ENCODE results near the gene XRRA1. TPM values are rescaled to one million over a fixed set of nuclear protein-coding genes. Genes with fewer than 3 reads are reported as not detected.
A peak's percentile ranks its signal among the peaks of the same experiment; 100 is the strongest.
"Not testable (repeated sequence)": the region's sequence is repeated elsewhere in the genome, so short reads cannot be mapped to it uniquely, and the experiment has no call there.

XRRA1 gene
- total and polyA plus RNA-seq, 7 experiments from 2014 or later, result 11.3 to 20.8 (median 17.8) TPM

GRCh38 chr11:74971424-74971823 is 22.5 kb upstream of the XRRA1 start:
- Histone ChIP-seq H3K27me3 (ENCODE audit: control insufficient read depth in 2 of 2, insufficient read depth in 2 of 2, low read length in 2 of 2) (no peaks in the 10 kb centered on the region), H3K27ac (ENCODE audit: low read depth, low read length) (no peak overlapping the region), H3K4me3 (ENCODE audit: low read length) (no peak overlapping the region), H3K9me3 (ENCODE audit: control insufficient read depth in 2 of 3, low read length in 3 of 3) (no peaks in the 10 kb centered on the region), H3K36me3 (ENCODE audit: control insufficient read depth in 2 of 3, insufficient read depth in 3 of 3, low read length in 3 of 3) (peaks cover 5 to 65% (median 20%) of the 10 kb centered on the region in 3 experiments), H3K4me1 (ENCODE audit: control insufficient read depth in 2 of 2, insufficient read depth in 2 of 2, low read length in 2 of 2) (no peaks in the 10 kb centered on the region)
- no peak overlapping the region for H3K27ac Mint-ChIP-seq
- intact Hi-C loops (cut with micrococcal nuclease), result no loop called here
- no peaks in the 10 kb centered on the region for H3K27me3 Mint-ChIP-seq
- DNase-seq (no peak), ATAC-seq (no peak)
- peaks cover 25 to 63% (median 35%) of the 10 kb centered on the region in 5 donors for H3K36me3 Mint-ChIP-seq
- H3K4me1 Mint-ChIP-seq, result peaks cover 0 to 15% (median 4%) of the 10 kb centered on the region in 7 donors
- no peak overlapping the region for H3K4me3 Mint-ChIP-seq
- POLR2A ChIA-PET, result interaction anchor here (1.3 kb wide), 1 partner anchor 35 kb away, joined by 3 read pairs; no protein-coding TSS in a partner anchor
- H3K9me3 Mint-ChIP-seq, result no peaks in the 10 kb centered on the region
- CTCF ChIA-PET, result no interaction called here

GRCh38 chr11:74970852-74971395 is 22.0 kb upstream of the XRRA1 start:
- Mint-ChIP-seq H3K9me3 (no peaks in the 10 kb centered on the region), H3K27me3 (no peaks in the 10 kb centered on the region), H3K4me1 (peaks cover 0 to 15% (median 4%) of the 10 kb centered on the region in 7 donors), H3K27ac (no peak overlapping the region), H3K36me3 (peaks cover 23 to 58% (median 32%) of the 10 kb centered on the region in 5 donors), H3K4me3 (no peak overlapping the region)
- POLR2A ChIA-PET, result interaction anchor here (1.3 kb wide), 1 partner anchor 34 kb away, joined by 3 read pairs; no protein-coding TSS in a partner anchor
- intact Hi-C loops (cut with micrococcal nuclease), result no loop called here
- H3K9me3 ChIP-seq (ENCODE audit: control insufficient read depth in 2 of 3, low read length in 3 of 3), result no peaks in the 10 kb centered on the region
- CTCF ChIA-PET, result no interaction called here
- H3K27ac ChIP-seq (ENCODE audit: low read depth, low read length), result no peak overlapping the region
- no peak for ATAC-seq
- peaks cover 5 to 64% (median 20%) of the 10 kb centered on the region in 3 experiments for H3K36me3 ChIP-seq (ENCODE audit: control insufficient read depth in 2 of 3, insufficient read depth in 3 of 3, low read length in 3 of 3)
- no peak for DNase-seq
- H3K4me3 ChIP-seq (ENCODE audit: low read length), result no peak overlapping the region
- H3K27me3 ChIP-seq (ENCODE audit: control insufficient read depth in 2 of 2, insufficient read depth in 2 of 2, low read length in 2 of 2), result no peaks in the 10 kb centered on the region
- no peaks in the 10 kb centered on the region for H3K4me1 ChIP-seq (ENCODE audit: control insufficient read depth in 2 of 2, insufficient read depth in 2 of 2, low read length in 2 of 2)

GRCh38 chr11:74966651-74967050 is 17.8 kb upstream of the XRRA1 start:
- no peaks in the 10 kb centered on the region for H3K27me3 Mint-ChIP-seq
- intact Hi-C loops (cut with micrococcal nuclease), result no loop called here
- peaks cover 4 to 39% (median 4%) of the 10 kb centered on the region in 3 experiments for H3K36me3 ChIP-seq (ENCODE audit: control insufficient read depth in 2 of 3, insufficient read depth in 3 of 3, low read length in 3 of 3)
- H3K4me3 Mint-ChIP-seq, result peak overlapping the region in 1 of 10 donors; percentile 12
- no peaks in the 10 kb centered on the region for H3K9me3 ChIP-seq (ENCODE audit: control insufficient read depth in 2 of 3, low read length in 3 of 3)
- H3K9me3 Mint-ChIP-seq, result no peaks in the 10 kb centered on the region
- H3K27ac Mint-ChIP-seq, result no peak overlapping the region
- H3K36me3 Mint-ChIP-seq, result peaks cover 0 to 33% (median 6%) of the 10 kb centered on the region in 5 donors
- peaks cover 15 to 30% (median 25%) of the 10 kb centered on the region in 7 donors for H3K4me1 Mint-ChIP-seq
- H3K27me3 ChIP-seq (ENCODE audit: control insufficient read depth in 2 of 2, insufficient read depth in 2 of 2, low read length in 2 of 2), result no peaks in the 10 kb centered on the region
- DNase-seq (no peak), ATAC-seq (no peak)
- H3K27ac ChIP-seq (ENCODE audit: low read depth, low read length), result no peak overlapping the region
- CTCF ChIA-PET, result no interaction called here
- POLR2A ChIA-PET, result no interaction called here
- H3K4me3 ChIP-seq (ENCODE audit: low read length), result no peak overlapping the region
- H3K4me1 ChIP-seq (ENCODE audit: control insufficient read depth in 2 of 2, insufficient read depth in 2 of 2, low read length in 2 of 2), result peaks cover 3 to 6% of the 10 kb centered on the region in 2 donors

GRCh38 chr11:74960128-74960527 is 11.2 kb upstream of the XRRA1 start:
- intact Hi-C loops (cut with micrococcal nuclease); POLR2A ChIA-PET; H3K9me3 ChIP-seq (ENCODE audit: control insufficient read depth in 2 of 3, low read length in 3 of 3); H3K27me3 Mint-ChIP-seq; H3K27me3 ChIP-seq (ENCODE audit: control insufficient read depth in 2 of 2, insufficient read depth in 2 of 2, low read length in 2 of 2); ATAC-seq; DNase-seq; H3K4me3 ChIP-seq (ENCODE audit: low read length); H3K27ac ChIP-seq (ENCODE audit: low read depth, low read length); H3K9me3 Mint-ChIP-seq: not testable (repeated sequence)
- H3K4me1 Mint-ChIP-seq, result peaks cover 51 to 84% (median 75%) of the 10 kb centered on the region in 7 donors
- peaks cover 0 to 14% (median 0%) of the 10 kb centered on the region in 3 experiments for H3K36me3 ChIP-seq (ENCODE audit: control insufficient read depth in 2 of 3, insufficient read depth in 3 of 3, low read length in 3 of 3)
- H3K4me1 ChIP-seq (ENCODE audit: control insufficient read depth in 2 of 2, insufficient read depth in 2 of 2, low read length in 2 of 2), result peaks cover 6 to 18% of the 10 kb centered on the region in 2 donors
- H3K36me3 Mint-ChIP-seq, result peaks cover 0 to 28% (median 4%) of the 10 kb centered on the region in 5 donors
- peak overlapping the region in 1 of 9 donors; percentile 40 for H3K27ac Mint-ChIP-seq
- H3K4me3 Mint-ChIP-seq, result peak overlapping the region in 2 of 10 donors; percentile 8 to 15
- CTCF ChIA-PET, result interaction anchor here (1.3 kb wide), 1 partner anchor 31 kb away, joined by 4 read pairs; no protein-coding TSS in a partner anchor

- Mint-ChIP-seq H3K4me1 (peaks cover 59 to 94% (median 86%) of the 10 kb centered on the region in 7 donors), H3K27ac (peak overlapping the region in 1 of 9 donors; percentile 3), H3K27me3 (no peaks in the 10 kb centered on the region), H3K36me3 (peaks cover 0 to 28% (median 4%) of the 10 kb centered on the region in 5 donors), H3K9me3 (no peaks in the 10 kb centered on the region), H3K4me3 (peak overlapping the region in 3 of 10 donors; percentile 5 to 24 (median 12))
- H3K4me3 ChIP-seq (ENCODE audit: low read length), result no peak overlapping the region
- ATAC-seq, result no peak
- peaks cover 0 to 14% (median 8%) of the 10 kb centered on the region in 3 experiments for H3K36me3 ChIP-seq (ENCODE audit: control insufficient read depth in 2 of 3, insufficient read depth in 3 of 3, low read length in 3 of 3)
- POLR2A ChIA-PET, result interaction anchor here (1.4 kb wide), 1 partner anchor 31 kb away, joined by 4 read pairs; the partner anchor contains the start of gene NEU3
- DNase-seq, result no peak
- CTCF ChIA-PET, result interaction anchor here (0.7 kb wide), 1 partner anchor 283 kb away, joined by 3 read pairs; no protein-coding TSS in a partner anchor
- intact Hi-C loops (cut with micrococcal nuclease), result no loop called here
- no peak overlapping the region for H3K27ac ChIP-seq (ENCODE audit: low read depth, low read length)
- no peaks in the 10 kb centered on the region for H3K27me3 ChIP-seq (ENCODE audit: control insufficient read depth in 2 of 2, insufficient read depth in 2 of 2, low read length in 2 of 2)
- H3K9me3 ChIP-seq (ENCODE audit: control insufficient read depth in 2 of 3, low read length in 3 of 3), result no peaks in the 10 kb centered on the region
- H3K4me1 ChIP-seq (ENCODE audit: control insufficient read depth in 2 of 2, insufficient read depth in 2 of 2, low read length in 2 of 2), result peaks cover 0 to 18% of the 10 kb centered on the region in 2 donors
Measured at GRCh38 chr11:74957937-74958629, 9.2 kb upstream of the XRRA1 start.

GRCh38 chr11:74956397-74957015 is 7.6 kb upstream of the XRRA1 start:
- Histone ChIP-seq H3K4me3 (ENCODE audit: low read length) (no peak overlapping the region), H3K27ac (ENCODE audit: low read depth, low read length) (no peak overlapping the region), H3K9me3 (ENCODE audit: control insufficient read depth in 2 of 3, low read length in 3 of 3) (no peaks in the 10 kb centered on the region), H3K36me3 (ENCODE audit: control insufficient read depth in 2 of 3, insufficient read depth in 3 of 3, low read length in 3 of 3) (peaks cover 0 to 14% (median 12%) of the 10 kb centered on the region in 3 experiments), H3K27me3 (ENCODE audit: control insufficient read depth in 2 of 2, insufficient read depth in 2 of 2, low read length in 2 of 2) (no peaks in the 10 kb centered on the region), H3K4me1 (ENCODE audit: control insufficient read depth in 2 of 2, insufficient read depth in 2 of 2, low read length in 2 of 2) (peaks cover 3 to 15% of the 10 kb centered on the region in 2 donors)
- intact Hi-C loops (cut with micrococcal nuclease), result no loop called here
- ChIA-PET POLR2A (interaction anchor here (1.0 kb wide), 1 partner anchor 51 kb away, joined by 3 read pairs; no protein-coding TSS in a partner anchor), CTCF (interaction anchor here (0.5 kb wide), 1 partner anchor 305 kb away, joined by 3 read pairs; no protein-coding TSS in a partner anchor)
- Mint-ChIP-seq H3K27ac (peak overlapping the region in 1 of 9 donors; percentile 67), H3K9me3 (no peaks in the 10 kb centered on the region), H3K36me3 (peaks cover 0 to 36% (median 6%) of the 10 kb centered on the region in 5 donors), H3K4me1 (peaks cover 49 to 93% (median 83%) of the 10 kb centered on the region in 7 donors), H3K27me3 (no peaks in the 10 kb centered on the region), H3K4me3 (peak overlapping the region in 1 of 10 donors; percentile 2)
- DNase-seq, result no peak
- ATAC-seq, result no peak

Data from naive thymus-derived CD4-positive, alpha-beta T cell (primary cell).